Right lobe of liver (tissue), 6 donors: ENCODE data around the gene EHBP1L1. TPM values are rescaled to one million over a fixed set of nuclear protein-coding genes. Genes with fewer than 3 reads are reported as not detected.
A peak's percentile ranks its signal among the peaks of the same experiment; 100 is the strongest.

Experiments
- ATAC-seq, 4 donors: fragments of 200-7000 bp; cut with Tn5 transposase; one replicate each; pipeline ENCODE4 v1.9.1; 2020; ENCODE audit warnings: mild to moderate bottlenecking in 4 of 4, moderate library complexity in 4 of 4
- DNase-seq, 3 donors: peaks; one replicate each; pipeline ENCODE4 v3.0.0-alpha.2; 2020
- H3K27ac ChIP-seq, 3 donors: fragments of 200-600 bp; one replicate each; pipeline ENCODE4 v1.8.0; 2022
- H3K27me3 ChIP-seq, 2 donors: fragments of 200-600 bp; one replicate each; pipeline ENCODE4 v1.8.0; 2022
- H3K36me3 ChIP-seq, 4 donors: fragments of 200-600 bp; sonication (generic) in 1 of 4; one replicate each; pipeline versions ENCODE4 v1.5.1 to v1.8.0; 2017 to 2022; ENCODE audit warnings: control low read depth in 1 of 4
- H3K4me1 ChIP-seq, 4 donors: fragments of 200-600 bp; sonication (generic) in 1 of 4; one replicate each; pipeline versions ENCODE4 v1.5.1 to v1.8.0; 2017 to 2022; ENCODE audit warnings: control low read depth in 1 of 4
- H3K4me3 ChIP-seq, 3 donors: fragments of 200-600 bp; one replicate each; pipeline ENCODE4 v1.8.0; 2022
- H3K9me3 ChIP-seq, 4 donors: fragments of 200-600 bp; sonication (generic) in 1 of 4; one replicate each; pipeline versions ENCODE4 v1.5.1 to v1.8.0; 2017 to 2022; ENCODE audit warnings: control low read depth in 1 of 4
- CTCF ChIP-seq, 4 donors: fragments of 200-600 bp in 3 of 4; fragments of 450-650 bp in 1 of 4; IDR thresholded peaks; one replicate each; pipeline versions ENCODE4 v1.5.1 to v1.8.0; 2016 to 2022; ENCODE audit warnings: antibody characterized with exemption in 4 of 4, mild to moderate bottlenecking in 2 of 4
- POLR2A ChIP-seq: fragments of 450-650 bp; IDR thresholded peaks from one replicate; pipeline ENCODE4 v1.6.1; 2017; ENCODE audit warnings: antibody characterized with exemption, mild to moderate bottlenecking
- WGBS: methylation state at CpG from one replicate; pipeline ENCODE4 v1.1.6; 2018; ENCODE audit warnings: low coverage, low lambda C conversion rate; ENCODE audit not compliant: insufficient coverage; ENCODE audit errors: missing lambda C conversion rate; 5-methylcytosine and 5-hydroxymethylcytosine counted together
- intact Hi-C, 2 donors: fragments of 100-400 bp; cut with DNase I; formaldehyde crosslinking; loops; one replicate each; pipeline versions ENCODE4 v1.11.2 to v1.14.1; 2022
- total RNA-seq, 6 experiments: library from RNA; depleted of rRNA in 2 of 6; stranded (reverse); fragments of >200 nt in 2 of 6; fragmentation: NEBNext Ultra II Directional in 3 of 6; extraction: Animal tissue kit (Norgen Biotek cat#: 25700) in 3 of 6; gene quantifications; one replicate each; pipeline versions ENCODE4 v1.1.0 to v1.2.4, GENCODE V29; 2016 to 2023
- donor health status: DM: no; HTN: yes; CAD: no.
- donor health status: DM: no; HTN: no; CAD: no.
- donor health status: DM: no; HTN: no; CAD: no.
- donor health status: DM: no; HTN: yes; CAD: no.
- donor health status: DM: no; HTN: yes; CAD: no.

The EHBP1L1 gene
- total RNA-seq, 6 experiments from 2014 or later = 10.0 to 29.9 (median 13.7) TPM

- peaks cover 0 to 21% (median 2%) of the 10 kb centered on the region in 4 donors for H3K36me3 ChIP-seq
- TF ChIP-seq POLR2A (no peak), CTCF (IDR thresholded peaks at IDR 0.05) (no peak)
- ATAC-seq (peak in 1 of 4 donors; percentile 1), DNase-seq (peak in 2 of 3 donors; percentile 66 to 78)
- peak overlapping the region; percentile 44 to 96 (median 95) for H3K27ac ChIP-seq
- no peaks in the 10 kb centered on the region for H3K27me3 ChIP-seq
- WGBS = 48% methylated on average over 7 of the region's 10 CpGs
- no peaks in the 10 kb centered on the region for H3K9me3 ChIP-seq
- intact Hi-C loops = no loop called here
- H3K4me1 ChIP-seq = peaks cover 0 to 31% (median 11%) of the 10 kb centered on the region in 4 donors
- H3K4me3 ChIP-seq = peak overlapping the region; percentile 99
Measured at GRCh38 chr11:65611028-65611757, 35.3 kb downstream of the EHBP1L1 start.

DNA sequence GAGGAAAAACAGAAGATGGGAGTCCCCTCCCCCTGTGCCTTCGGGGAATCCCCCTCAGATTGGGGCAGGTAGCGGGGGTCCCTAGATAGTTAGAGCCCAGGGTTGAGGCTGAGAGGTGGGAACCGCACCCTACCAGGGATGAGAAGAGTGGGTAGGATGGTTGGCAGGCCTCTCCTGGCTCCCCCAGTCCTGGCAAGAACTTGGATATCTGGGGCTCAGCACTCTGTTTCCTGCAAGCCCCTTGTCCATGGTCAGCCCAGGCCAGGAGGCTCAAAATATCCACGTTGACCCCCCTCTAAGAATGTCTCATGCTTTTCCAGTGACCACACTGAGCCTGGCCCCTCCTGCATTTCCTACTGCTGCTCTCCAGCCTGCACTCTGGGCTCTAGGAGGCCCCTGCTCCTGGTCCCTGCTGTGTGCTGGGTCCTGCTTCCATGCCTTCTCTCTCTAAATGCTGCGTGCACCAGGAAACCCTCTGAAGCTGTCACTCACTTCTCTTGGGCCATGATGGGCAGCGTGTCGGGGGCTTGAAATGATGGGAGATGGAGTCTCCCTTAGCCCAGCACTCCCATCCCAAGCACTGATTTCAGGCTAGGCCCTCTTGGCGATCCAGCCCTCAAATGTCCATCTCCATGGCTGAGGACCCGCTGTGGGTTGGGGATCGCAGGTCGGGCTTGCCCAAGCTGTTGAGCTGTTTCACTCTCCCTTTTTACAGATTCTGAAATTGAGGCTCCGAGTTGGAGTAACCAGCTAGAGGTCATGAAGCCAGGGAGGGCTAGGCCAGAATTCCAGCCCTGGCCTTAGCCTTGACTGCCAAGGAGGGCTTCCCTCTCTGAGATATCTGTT is 36.1 kb downstream of the EHBP1L1 start:
- 33% methylated on average over 2 of the region's 12 CpGs for WGBS
- Histone ChIP-seq H3K4me3 (peak overlapping the region; percentile 99), H3K27ac (peak overlapping the region; percentile 44 to 96 (median 95)), H3K9me3 (no peaks in the 10 kb centered on the region), H3K27me3 (no peaks in the 10 kb centered on the region), H3K36me3 (peaks cover 0 to 15% (median 0%) of the 10 kb centered on the region in 4 donors), H3K4me1 (peaks cover 0 to 38% (median 13%) of the 10 kb centered on the region in 4 donors)
- no peak for DNase-seq
- TF ChIP-seq CTCF (IDR thresholded peaks at IDR 0.05) = no peak
- TF ChIP-seq POLR2A = no peak
- intact Hi-C loops = no loop called here
- no peak for ATAC-seq

DNA sequence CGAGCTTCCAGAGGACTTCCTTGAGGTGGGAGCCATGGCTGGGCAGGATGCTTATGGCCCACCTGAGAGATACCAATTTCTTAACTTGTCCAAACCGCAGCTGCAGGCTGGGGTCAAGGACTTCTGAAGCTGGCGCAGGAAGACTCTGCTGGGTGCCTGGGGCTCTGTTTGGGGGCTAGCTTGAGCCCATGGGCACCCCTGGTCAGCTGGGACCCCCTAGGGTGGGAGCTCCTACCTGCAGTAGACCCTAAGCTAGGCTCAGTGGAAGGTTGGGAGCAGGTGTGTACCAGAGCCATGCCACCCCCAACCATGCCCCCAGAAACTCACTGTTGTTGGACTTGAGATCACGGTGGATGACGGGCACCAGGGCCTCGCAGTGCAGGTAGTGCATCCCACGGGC is 36.8 kb downstream of the EHBP1L1 start:
- DNase-seq (no peak), ATAC-seq (no peak)
- Histone ChIP-seq H3K27me3 (no peaks in the 10 kb centered on the region), H3K4me1 (peaks cover 0 to 39% (median 14%) of the 10 kb centered on the region in 4 donors), H3K27ac (peak overlapping the region in 2 of 3 donors; percentile 95 to 96), H3K9me3 (no peaks in the 10 kb centered on the region), H3K4me3 (peak overlapping the region; percentile 99), H3K36me3 (peaks cover 0 to 11% (median 0%) of the 10 kb centered on the region in 4 donors)
- TF ChIP-seq CTCF (IDR thresholded peaks at IDR 0.05) = no peak
- no peak for TF ChIP-seq POLR2A
- 30% methylated on average over 2 of the region's 7 CpGs for WGBS
- intact Hi-C loops = no loop called here

- intact Hi-C loops = no loop called here
- WGBS = 3% methylated on average over 13 of the region's 43 CpGs
- Histone ChIP-seq H3K36me3 (peaks cover 0 to 15% (median 3%) of the 10 kb centered on the region in 4 donors), H3K27ac (peak overlapping the region; percentile 88 to 96 (median 95)), H3K9me3 (no peaks in the 10 kb centered on the region), H3K27me3 (no peaks in the 10 kb centered on the region), H3K4me3 (peak overlapping the region; percentile 99), H3K4me1 (peaks cover 0 to 39% (median 14%) of the 10 kb centered on the region in 4 donors)
- DNase-seq (peak; percentile 67 to 74 (median 71)), ATAC-seq (no peak)
- TF ChIP-seq CTCF (IDR thresholded peaks at IDR 0.05) (no peak), POLR2A (no peak)
Measured at GRCh38 chr11:65613091-65613928, 37.5 kb downstream of the EHBP1L1 start.
